ENCODE results near the gene NR1D2. TPM values are rescaled to one million over a fixed set of nuclear protein-coding genes. Genes with fewer than 3 reads are reported as not detected.

The NR1D2 gene
- polyA plus RNA-seq, 2 of the 4 experiments (the other 2 are of a cell fraction), result 7.2 to 18.6 TPM

GRCh38 chr3:23913873-23914743 is 31.0 kb upstream of the NR1D2 start:
- H3K9me3 ChIP-seq, result no peaks in the 10 kb centered on the region
- peak; percentile 22 for TF ChIP-seq MAFK (IDR thresholded peaks at IDR 0.05; ENCODE audit: partially characterized antibody)
- TF ChIP-seq NFE2L2 (conservative IDR thresholded peaks at IDR 0.05; ENCODE audit: low read length), result no peak
- peak overlapping the region; percentile 15; the same call in 1 of the 3 replicates for H3K4me2 ChIP-seq
- H3K4me1 ChIP-seq, result peaks cover 27% of the 10 kb centered on the region
- 77% methylated on average over 3 of the region's 3 CpGs for WGBS (ENCODE audit: missing lambda C conversion rate)
- POLR2A ChIA-PET, result interaction anchor here (0.7 kb wide), 1 partner anchor 66 kb away, joined by 4 read pairs; no protein-coding TSS in a partner anchor
- FAIRE-seq, result no peak
- CTCF ChIA-PET, result interaction anchor here (0.6 kb wide), 1 partner anchor 208 kb away, joined by 3 read pairs; no protein-coding TSS in a partner anchor
- no peak for DNase-seq (ENCODE audit: low read depth in 1 of 2, low spot score in 1 of 2)
- H3K4me3 ChIP-seq, result no peak overlapping the region
- no peak overlapping the region for H3K27ac ChIP-seq
- no peak for ATAC-seq

DNA sequence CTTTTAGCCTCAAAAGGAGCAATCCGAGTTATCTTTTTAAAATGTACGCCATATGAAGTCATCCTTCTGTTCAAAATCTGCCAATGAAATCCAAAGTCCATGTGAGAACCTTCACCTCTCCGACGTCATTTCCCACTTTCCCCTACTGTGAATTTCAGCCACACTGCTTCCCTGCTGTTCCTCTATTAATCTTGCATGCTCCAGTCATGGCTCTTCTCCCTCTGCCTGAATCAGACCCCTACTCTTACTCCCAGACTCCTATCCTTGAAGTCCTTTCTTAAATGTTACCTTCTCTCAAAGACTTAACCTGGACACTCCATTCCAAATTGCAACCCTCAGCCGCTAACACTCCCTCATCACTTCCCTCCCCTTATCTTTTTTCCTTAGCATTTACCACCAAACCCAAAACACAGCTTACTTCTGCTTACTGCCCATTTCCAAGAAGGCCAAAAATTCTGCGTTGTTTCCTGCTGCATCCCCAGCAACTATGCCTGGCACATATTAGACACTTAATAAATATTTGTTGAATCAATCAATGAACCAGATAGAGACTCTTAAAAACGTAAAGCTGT is 29.5 kb upstream of the NR1D2 start:
- DNase-seq (ENCODE audit: low read depth in 1 of 2, low spot score in 1 of 2), result no peak
- peak overlapping the region; percentile 91 for H3K4me3 ChIP-seq
- 72% methylated on average over 7 of the region's 7 CpGs for WGBS (ENCODE audit: missing lambda C conversion rate)
- peak overlapping the region; percentile 79 to 99; a peak in 4 of 6 replicates for H3K27ac ChIP-seq
- CTCF ChIA-PET, result interaction anchor here (1.4 to 3.2 kb wide), 2 partner anchors 27 to 43 kb away, joined by 3 to 7 read pairs; no protein-coding TSS in a partner anchor
- H3K4me1 ChIP-seq, result peaks cover 41% of the 10 kb centered on the region
- TF ChIP-seq POLR2AphosphoS2 (conservative IDR thresholded peaks at IDR 0.05; ENCODE audit: low read length) (no peak), MAZ (IDR thresholded peaks at IDR 0.05; ENCODE audit: borderline replicate concordance, low read depth, low read length) (no peak), FOSL2 (IDR thresholded peaks at IDR 0.05) (no peak), FOSL2 (CRISPR knock-in tag; IDR thresholded peaks at IDR 0.05) (no peak), E2F6 (IDR thresholded peaks at IDR 0.05; ENCODE audit: borderline replicate concordance, low read depth) (no peak), JUNB (IDR thresholded peaks at IDR 0.05) (no peak), SMC3 (IDR thresholded peaks at IDR 0.05) (no peak), ZNF302 (CRISPR knock-in tag; IDR thresholded peaks at IDR 0.05) (no peak), NPAS2 (CRISPR knock-in tag; IDR thresholded peaks at IDR 0.05; ENCODE audit: borderline replicate concordance) (no peak), HOXB13 (CRISPR knock-in tag; IDR thresholded peaks at IDR 0.05; ENCODE audit: low read depth) (no peak), TFCP2L1 (CRISPR knock-in tag; IDR thresholded peaks at IDR 0.05) (no peak), CBX2 (IDR thresholded peaks at IDR 0.05; ENCODE audit: borderline replicate concordance, low read depth) (no peak), ZSCAN20 (CRISPR knock-in tag; IDR thresholded peaks at IDR 0.05) (no peak), GATA3 (IDR thresholded peaks at IDR 0.05; ENCODE audit: borderline replicate concordance) (no peak)
- TF ChIP-seq, protein P1, sequence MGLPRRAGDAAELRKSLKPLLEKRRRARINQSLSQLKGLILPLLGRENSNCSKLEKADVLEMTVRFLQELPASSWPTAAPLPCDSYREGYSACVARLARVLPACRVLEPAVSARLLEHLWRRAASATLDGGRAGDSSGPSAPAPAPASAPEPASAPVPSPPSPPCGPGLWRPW (IDR thresholded peaks at IDR 0.05), result no peak
- TF ChIP-seq, protein P2, sequence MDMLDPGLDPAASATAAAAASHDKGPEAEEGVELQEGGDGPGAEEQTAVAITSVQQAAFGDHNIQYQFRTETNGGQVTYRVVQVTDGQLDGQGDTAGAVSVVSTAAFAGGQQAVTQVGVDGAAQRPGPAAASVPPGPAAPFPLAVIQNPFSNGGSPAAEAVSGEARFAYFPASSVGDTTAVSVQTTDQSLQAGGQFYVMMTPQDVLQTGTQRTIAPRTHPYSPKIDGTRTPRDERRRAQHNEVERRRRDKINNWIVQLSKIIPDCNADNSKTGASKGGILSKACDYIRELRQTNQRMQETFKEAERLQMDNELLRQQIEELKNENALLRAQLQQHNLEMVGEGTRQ (IDR thresholded peaks at IDR 0.05), result no peak
- H3K4me2 ChIP-seq, result peak overlapping the region; percentile 87
- POLR2A ChIA-PET, result interaction anchor here (0.6 to 2.2 kb wide), 3 partner anchors 10 to 82 kb away, joined by 7 to 49 read pairs (median 13); no protein-coding TSS in a partner anchor
- no peaks in the 10 kb centered on the region for H3K9me3 ChIP-seq
- no peak for ATAC-seq
- no peak for FAIRE-seq

GRCh38 chr3:23916152-23916885 is 28.8 kb upstream of the NR1D2 start:
- FAIRE-seq (no peak), ATAC-seq (peak; percentile 67 to 75; a peak in 5 of 6 replicates), DNase-seq (ENCODE audit: low read depth in 1 of 2, low spot score in 1 of 2) (no peak)
- TF ChIP-seq PHF8 (IDR thresholded peaks at IDR 0.05; ENCODE audit: borderline replicate concordance, low read depth) (peak; percentile 46; the same call in 1 of the 2 replicates), RNF2 (IDR thresholded peaks at IDR 0.05; ENCODE audit: borderline replicate concordance, low read depth) (peak; percentile 77; the same call in 1 of the 2 replicates), HOXB5 (CRISPR knock-in tag; IDR thresholded peaks at IDR 0.05) (no peak)
- H3K4me2 ChIP-seq, result peak overlapping the region; percentile 87
- 10% methylated on average over 30 of the region's 48 CpGs for WGBS (ENCODE audit: missing lambda C conversion rate)
- POLR2A ChIA-PET, result interaction anchor here (0.6 to 2.2 kb wide), 51 partner anchors 7 to 727 kb away, joined by 3 to 51 read pairs (median 5); no protein-coding TSS in a partner anchor
- CTCF ChIA-PET, result interaction anchor here (1.4 to 3.2 kb wide), 2 partner anchors 27 to 42 kb away, joined by 3 to 7 read pairs; no protein-coding TSS in a partner anchor
- H3K4me1 ChIP-seq, result peaks cover 46% of the 10 kb centered on the region
- peak overlapping the region; percentile 91 for H3K4me3 ChIP-seq
- H3K9me3 ChIP-seq, result no peaks in the 10 kb centered on the region
- peak overlapping the region; percentile 79 to 99 for H3K27ac ChIP-seq

All from A549 (cell line).